Effector CD4-positive, alpha-beta T cell (primary cell): ENCODE data around the gene ANLN.
"Not testable (repeated sequence)": the region's sequence is repeated elsewhere in the genome, so short reads cannot be mapped to it uniquely, and the experiment has no call there.

Source experiments
- DNase-seq: peaks from one replicate; pipeline ENCODE4 v3.0.0-alpha.2; 2020

Gene ANLN

DNA sequence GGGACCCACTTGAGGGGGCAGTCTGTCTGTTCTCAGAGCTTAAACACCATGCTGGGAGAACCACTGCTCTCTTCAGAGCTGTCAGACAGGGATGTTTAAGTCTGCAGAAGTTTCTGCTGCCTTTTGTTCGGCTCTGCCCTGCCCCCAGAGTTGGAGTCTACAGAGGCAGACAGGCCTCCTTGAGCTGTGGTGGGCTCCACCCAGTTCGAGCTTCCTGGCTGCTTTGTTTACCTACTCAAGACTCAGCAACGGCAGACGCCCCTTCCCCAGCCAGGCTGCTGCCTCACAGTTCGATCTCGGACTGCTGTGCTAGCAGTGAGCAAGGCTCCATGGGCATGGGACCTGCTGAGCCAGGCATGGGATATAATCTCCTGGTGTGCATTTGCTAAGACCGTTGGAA lies 11.1 kb upstream of the ANLN start:
- DNase-seq = not testable (repeated sequence)

DNA sequence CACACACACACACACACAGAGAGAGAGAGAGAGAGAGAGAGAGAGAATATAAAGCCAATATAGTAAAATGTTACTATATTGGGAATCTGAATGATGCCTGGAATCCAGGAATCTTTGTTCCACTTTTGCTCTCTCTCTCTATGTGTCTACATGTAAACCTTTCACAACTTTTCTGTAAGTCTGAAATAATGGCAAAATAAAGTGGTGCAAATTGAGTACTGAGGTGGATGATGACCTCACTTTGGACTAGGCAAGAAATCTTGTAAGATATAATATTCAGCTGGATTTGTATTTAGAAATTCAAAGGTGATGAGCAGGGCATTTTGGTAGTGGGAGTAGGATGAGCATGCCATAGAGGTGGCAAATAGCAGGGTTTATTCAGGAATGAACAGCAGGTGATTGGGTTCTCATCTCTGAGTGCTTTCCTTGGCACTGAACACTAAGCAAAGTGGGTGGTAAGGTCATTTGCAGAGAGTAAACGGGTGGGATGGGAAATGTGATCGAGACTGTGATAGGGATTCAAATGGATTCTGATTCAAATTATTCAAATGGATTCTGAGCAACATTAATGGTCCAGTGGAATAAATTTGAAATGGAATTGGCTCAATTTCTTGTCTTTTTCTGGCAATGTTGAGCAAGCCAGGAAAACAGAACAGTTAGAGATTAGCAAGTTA lies 9.7 kb upstream of the ANLN start:
- no peak for DNase-seq

DNA sequence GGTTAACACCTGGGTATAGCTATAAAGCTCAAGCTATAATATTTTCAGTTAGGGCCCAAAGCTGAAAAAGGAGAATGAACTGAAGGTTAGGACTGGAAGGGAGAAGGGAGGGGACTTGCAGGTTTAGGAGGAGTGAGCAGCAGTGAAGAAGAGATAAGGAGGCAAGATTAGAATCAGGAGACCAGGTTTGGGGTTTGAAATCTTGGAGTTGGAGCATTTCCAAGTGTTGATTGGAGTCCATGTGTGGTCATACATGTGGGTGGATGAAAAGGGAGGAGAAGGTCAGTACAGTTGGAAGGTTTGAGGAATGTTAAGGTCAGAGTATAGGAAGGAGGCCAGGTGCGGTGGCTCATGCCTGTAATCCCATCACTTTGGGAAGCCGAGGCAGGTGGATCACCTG lies 8.6 kb upstream of the ANLN start:
- DNase-seq = no peak

DNA sequence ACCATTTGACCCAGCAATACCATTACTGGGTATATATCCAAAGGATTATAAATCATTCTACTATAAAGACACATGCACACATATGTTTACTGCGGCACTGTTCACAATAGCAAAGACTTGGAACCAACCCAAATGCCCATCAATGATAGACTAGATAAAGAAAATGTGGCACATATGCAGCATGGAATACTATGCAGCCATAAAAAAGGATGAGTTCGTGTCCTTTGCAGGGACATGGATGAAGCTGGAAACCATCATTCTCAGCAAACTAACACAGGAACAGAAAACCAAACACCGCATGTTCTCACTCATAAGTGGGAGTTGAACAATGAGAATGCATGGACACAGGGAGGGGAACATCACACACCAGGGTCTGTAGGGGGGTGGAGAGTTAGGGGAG lies 6.4 kb upstream of the ANLN start:
- DNase-seq = not testable (repeated sequence)

DNA sequence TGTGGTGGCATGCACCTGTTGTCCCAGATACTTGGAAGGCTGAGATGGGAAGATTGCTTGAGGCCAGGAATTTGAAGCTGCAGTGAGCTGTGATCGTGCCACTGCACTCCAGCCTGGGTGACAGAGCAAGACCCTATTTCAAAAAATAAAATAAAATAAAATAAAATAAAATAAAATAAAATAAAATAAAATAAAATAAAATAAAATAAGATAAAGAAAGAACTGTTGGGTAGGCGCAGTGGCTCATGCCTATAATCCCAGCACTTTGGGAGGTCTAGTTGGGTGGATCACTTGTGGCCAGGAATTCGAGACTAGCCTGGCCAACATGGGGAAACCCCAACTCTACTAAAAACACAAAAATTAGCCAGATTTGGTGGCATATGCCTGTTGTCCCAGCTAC lies 4.0 kb upstream of the ANLN start:
- DNase-seq = not testable (repeated sequence)

DNA sequence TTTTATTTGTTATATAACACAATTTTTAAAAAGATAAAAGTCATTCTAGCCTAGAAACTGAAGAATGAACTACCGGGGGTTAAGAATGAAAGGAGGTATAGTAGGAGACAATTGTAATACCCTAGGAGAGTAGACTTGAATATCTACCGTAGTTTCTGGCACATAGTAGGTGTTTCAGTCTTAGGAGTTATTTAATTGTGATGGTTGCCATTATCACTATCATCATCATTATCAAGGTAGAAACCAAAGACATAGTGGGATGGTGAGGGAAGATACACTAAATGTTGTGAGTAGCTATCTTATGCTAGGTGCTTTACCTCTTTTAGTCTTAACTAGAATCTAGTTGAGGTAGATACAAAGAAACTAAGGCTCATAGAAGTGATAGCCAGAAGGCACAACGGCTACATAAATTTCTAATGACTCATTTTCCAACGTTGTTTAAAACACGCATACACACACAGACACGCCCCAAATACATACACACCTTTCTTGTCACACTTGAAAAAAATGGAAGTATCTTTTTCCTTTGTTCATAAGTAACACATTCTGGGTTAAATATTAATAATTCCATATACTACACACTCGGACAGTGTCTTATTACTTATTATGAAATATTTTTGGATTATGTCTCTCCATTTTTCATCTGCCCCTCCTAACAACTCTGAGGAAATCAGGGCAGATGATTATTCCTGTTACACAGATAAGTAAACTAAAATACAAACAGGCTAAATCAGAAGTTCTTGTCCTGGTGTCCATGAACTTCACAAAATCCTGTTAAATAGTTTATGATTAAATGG lies 2.0 kb upstream of the ANLN start:
- no peak for DNase-seq

DNA sequence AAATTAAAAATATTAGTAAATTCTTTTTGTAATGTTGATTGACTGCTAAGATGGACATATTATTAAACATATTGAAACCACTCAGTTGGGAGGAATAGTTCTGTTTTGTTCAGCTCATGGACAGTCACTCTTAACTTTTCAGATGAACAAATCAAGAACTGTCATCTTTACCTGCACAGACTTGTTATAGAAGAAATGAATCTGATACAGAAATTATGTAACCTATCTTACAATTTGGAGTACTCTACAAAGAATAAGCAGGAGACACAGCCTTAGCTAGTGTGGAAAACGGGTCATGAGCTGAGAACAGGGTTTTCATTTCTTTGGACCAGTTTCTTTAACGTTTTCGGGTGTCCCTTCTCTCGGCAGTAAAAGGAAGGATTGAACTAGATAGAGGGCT lies 1.2 kb upstream of the ANLN start:
- no peak for DNase-seq

DNA sequence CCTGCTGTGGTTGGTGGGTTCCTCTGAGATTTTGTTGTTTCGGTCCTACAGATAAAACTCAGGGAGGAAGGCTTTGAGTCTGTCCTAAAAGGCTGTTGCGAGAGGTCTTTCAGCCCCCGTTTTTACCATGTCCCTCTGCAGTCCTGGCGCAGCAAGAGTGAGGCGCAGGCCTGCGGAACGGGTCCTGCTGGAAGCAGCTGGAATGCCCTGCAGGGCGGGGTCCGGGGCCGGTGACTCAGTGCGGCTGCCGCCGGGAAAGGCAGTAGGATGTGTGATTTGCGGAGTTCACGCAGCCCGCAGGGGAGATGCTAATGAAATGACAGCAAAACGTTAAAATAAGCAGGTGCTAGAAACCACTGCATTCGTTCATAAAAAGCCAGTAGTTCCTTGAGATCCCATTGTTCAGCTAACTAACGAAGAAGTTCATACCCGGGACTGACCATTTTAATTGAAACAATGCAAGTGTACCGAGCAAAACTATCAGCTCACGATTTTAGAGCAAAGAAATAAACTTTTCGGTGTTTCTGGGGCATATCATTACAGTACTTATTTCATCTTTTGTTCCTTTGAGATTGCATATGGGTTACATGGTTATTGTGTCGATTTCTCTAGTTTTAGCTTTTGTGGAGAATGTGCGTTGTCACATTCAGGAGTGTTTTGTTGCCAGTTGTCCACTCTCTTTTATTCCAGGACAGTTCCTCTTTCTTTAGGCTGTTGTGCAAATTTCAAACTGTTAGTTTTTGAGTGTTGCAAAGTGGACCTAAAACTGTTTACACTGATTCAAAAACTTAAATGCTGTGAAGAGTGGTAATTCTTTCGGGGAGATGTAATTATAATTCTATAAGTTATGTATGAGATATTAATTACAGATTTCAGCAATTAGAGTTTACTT lies 783 bp downstream of the ANLN start:
- DNase-seq = peak; percentile 20

DNA sequence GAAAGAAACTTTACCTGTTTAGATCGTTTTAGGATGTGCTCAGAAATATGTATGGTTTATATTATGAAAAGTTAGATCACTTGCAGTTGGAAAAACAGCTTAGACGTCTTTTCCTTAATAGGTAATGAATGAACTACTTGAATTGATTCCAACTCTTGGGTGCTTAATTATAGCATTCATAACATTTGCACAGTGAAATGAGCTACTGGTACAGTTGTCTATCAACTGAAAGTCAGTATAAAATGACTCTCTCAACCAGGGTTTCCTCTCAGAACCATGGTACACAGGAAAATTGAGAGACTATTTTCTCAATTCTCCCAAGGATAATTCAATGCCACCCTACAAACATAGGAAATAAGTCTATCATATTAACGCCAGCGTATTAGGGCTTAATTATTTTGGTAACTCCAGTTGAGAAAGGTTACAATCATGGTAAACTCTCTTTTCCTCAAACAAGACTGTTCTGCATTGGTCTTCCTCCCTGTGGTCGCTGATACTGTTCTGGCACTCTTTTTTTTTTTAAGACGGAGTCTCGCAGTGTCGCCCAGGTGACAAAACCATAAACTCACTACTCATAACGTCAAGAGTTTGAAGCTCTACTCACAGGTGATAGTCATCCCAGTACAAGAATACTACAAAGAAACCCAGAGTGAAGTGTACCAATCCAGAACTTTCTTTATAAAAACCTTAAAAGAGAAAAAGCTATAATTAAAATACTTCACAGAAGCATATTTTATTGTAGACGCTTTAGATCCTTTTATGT lies 2.0 kb downstream of the ANLN start:
- no peak for DNase-seq

DNA sequence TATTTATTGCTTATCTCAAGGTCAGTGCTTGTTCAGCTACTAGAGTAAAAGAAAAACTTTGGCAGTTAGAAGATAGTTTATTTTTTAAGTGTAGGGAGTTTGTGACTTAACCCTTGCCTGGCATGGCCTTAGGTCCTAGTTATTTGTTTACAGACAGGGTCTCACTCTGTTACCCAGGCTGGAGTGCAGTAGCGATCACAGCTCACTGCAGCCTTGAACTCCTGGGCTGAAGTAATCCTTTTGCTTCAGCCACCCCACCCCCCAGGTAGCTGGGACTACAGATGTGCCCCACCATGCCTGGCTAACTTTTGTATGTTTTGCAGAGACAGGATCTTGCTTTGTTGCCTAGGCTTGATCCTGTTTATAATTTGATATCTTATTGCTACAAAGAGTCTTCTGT lies 4.2 kb downstream of the ANLN start:
- no peak for DNase-seq

DNA sequence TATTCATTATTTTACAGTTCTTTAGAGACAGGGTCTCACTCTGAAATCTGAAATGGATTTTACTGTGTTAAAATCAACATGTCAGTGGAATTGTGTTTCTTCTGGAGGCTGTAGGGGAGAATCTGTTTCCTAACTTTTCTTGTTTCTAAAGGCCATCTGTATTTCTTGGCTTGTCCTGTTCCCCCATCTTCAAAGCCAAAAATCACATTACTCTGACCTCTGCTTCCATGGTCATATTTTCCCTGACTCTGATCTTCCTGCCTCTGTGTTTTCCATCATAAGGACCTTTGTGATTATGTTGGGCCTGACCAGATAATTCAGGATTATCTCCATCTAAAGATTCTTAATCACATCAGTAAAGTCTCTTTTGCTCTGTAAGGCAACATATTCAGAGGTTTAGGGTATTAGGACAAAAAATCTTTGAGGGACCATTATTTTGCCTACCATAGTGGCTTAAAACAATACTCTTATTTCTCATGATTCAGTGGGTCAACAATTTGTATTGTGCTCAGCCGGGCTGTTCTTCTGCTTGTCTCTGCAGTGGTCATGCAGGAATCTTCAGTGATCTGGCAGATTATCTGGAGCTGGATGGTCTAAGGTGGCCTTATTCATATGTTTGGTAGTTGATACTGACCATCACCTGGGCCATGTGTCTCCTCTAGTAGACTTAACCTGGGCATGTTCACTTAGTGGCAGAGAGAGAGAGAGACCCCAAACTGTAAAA lies 5.7 kb downstream of the ANLN start:
- DNase-seq = no peak

DNA sequence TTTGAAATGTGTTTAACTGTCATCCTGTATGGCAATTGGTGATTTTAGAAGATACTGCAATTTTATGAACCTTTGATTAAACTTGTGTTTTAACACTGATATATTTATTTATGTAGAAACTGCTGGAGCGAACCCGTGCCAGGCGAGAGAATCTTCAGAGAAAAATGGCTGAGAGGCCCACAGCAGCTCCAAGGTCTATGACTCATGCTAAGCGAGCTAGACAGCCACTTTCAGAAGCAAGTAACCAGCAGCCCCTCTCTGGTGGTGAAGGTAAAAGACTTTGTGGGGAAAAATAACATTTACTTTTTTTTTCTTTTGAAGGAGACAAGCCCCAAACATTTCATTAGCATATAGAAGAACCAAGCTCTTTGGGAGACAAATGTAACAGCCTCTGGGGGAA lies 6.5 kb downstream of the ANLN start:
- DNase-seq = no peak

DNA sequence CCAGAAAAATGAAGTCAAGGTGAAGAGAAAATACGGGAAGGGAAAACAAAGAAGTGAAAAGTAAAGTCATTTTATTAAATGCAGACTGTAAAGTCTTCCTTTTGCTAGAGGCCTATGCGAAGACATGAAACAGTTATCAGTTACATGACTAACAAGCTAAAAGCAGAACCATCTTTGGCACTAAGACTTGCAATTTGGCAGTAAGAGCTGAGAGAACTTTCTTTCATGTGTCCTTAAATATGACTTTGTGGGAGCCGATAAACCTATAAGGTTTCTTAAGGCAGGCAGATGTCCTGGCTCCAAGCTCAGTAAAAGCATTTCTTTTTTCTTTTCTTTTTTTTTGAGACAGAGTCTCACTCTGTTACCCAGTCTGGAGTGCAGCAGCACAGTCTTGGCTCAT lies 10.4 kb downstream of the ANLN start:
- no peak for DNase-seq

DNA sequence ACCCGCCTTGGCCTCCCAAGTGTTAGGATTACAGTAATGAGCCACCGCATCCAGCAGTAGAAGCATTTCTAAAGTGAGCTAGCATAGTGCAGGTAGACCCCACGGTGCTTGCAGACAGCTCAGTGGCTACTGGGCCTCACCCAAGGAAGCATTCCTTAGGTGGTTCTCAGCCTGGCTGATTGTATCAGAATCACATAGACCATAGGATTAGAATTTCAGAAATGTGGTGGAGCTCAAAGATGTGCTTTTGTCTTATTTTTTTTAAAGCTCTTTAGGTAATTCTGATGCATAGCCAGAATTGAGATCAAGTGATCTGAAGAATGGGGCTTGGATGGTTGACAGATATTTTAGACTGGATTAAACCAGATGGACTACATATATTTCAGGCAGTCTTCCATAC lies 10.9 kb downstream of the ANLN start:
- no peak for DNase-seq

DNA sequence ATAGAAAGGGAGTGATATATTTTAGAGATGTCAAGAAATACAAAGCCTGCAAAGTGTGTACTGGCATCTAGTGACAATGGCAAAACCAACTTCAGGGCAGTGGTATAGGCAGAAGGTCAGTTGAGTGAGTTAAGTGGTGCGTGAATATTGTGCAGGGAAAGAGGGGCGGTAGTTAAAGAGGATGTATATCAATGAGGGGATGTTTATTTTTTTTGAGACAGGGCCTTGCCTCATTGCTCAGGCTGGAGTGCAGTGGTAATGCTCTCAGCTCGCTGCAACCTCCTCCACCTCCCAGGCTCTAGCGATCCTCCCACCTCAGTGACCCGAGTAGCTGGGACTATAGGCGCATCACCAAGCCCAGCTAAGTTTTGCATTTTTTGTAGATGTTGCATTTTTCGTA lies 13.8 kb downstream of the ANLN start:
- no peak for DNase-seq

DNA sequence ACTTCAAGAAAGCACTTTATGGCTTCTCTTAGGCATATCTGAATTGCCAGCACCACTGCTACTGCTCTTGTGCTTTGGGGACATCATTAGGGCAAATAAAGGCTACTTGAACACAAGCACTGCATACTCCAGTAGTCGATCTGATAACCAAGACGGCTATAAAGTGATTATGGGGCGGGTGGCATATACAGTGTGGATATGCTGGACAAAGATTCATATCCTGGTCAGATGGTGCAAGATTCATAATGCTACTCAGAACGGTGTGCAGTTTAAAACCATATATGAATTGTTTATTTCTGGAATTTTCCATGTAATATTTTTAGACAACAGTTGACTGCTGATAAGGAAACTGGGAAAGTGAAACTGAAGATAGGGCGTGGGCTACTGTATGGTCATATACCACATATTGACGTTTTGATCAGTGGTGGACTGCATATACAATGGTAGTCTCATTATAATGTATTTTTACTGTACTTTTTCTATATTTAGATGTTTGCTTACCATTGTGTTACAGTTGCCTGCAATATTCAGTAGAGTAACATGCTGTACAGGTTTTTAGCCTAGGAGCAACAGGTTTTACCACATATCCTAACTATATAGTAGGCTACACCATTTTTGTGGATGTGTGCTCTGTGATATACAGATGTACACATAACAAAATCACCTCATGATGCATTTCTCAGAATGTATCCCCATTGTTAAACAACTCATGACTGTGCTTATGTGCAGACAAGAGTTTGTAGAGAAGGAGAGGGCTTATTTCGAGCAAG lies 15.2 kb downstream of the ANLN start:
- DNase-seq = no peak

DNA sequence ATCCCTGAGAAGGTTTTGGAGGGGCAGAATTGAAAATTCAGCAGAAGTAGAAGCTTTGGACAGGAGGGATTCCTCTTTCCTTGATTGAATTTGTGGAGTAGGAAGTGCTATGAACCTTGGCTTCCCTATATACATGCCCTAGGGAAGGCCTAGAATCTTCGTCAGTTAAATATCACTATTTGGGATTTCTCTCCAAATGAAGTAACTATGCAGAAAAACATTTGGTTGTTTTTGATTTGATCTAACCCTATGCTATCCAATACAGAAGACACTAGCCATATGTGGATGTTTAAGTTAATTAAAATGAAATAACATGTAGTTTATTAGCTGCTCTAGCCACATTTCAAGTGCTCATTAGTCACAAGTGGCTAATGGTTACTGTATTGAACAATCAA lies 15.7 kb downstream of the ANLN start:
- DNase-seq = no peak

DNA sequence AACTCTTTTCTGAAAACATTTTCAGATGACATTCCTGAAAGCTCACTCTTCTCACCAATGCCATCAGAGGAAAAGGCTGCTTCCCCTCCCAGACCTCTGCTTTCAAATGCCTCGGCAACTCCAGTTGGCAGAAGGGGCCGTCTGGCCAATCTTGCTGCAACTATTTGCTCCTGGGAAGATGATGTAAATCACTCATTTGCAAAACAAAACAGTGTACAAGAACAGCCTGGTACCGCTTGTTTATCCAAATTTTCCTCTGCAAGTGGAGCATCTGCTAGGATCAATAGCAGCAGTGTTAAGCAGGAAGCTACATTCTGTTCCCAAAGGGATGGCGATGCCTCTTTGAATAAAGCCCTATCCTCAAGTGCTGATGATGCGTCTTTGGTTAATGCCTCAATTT lies 16.5 kb downstream of the ANLN start:
- no peak for DNase-seq

DNA sequence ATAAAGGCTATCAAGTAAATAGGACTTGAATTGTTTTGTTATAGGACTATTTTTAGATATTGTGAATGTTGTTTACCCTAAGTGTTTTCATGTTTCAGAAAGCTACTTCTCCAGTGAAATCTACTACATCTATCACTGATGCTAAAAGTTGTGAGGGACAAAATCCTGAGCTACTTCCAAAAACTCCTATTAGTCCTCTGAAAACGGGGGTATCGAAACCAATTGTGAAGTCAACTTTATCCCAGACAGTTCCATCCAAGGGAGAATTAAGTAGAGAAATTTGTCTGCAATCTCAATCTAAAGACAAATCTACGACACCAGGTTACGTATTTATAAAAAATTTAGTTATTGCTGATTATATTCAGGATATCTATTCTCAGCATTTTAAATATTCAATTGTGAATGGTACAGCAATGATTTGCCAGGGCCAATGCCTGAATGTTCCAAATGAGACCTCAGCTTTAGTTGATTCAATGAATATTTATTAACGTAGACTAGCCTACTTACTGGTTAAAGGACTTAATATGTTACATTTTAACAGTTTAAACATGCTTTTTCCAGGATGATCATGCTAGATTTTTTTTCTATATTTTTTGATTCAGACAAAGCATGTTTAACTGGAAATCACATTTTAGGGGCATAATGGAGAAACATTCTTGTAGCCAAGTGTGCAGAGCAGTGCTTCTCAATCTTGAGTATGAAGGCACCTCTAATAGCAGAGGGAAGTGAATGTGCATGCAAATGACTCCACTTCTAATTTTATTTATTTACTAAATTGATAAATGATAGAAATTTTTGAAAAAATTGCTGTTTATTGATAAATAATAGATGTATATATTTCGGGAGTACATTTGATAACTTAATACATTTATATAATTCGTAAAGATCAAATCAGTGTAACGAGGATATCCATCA lies 18.2 kb downstream of the ANLN start:
- no peak for DNase-seq

DNA sequence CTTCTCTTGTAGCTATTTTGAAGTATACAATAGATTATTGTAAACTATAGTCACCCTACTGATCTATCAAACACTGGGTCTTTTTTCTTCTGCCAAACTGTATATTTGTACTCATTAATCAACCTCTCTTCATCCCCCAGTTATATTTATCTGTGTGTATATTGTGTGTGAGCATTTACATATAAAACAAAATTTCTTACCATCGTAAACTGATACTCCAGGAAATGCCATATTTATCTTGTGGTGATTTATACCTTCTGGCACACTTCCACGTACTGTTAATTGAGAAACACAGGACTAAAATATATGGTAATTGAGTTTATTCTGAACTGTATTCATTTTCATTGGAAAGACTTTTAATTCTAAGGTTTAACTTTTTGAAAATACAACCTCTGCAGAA lies 18.9 kb downstream of the ANLN start:
- no peak for DNase-seq
